Stimulated activated CD4-positive, alpha-beta T cell treated with anti-CD3 and anti-CD28 coated beads, Interleukin-1b, Interleukin-23, amount 100 ng/mL, for 24 hours (primary cell): ENCODE results near the gene MGRN1.

ENCODE experiments used
- DNase-seq, 4 experiments: peaks; one replicate each; pipeline ENCODE4 v3.0.0-alpha.2; 2020; ENCODE audit warnings: low read depth in 4 of 4, low spot score in 1 of 4

Gene MGRN1

DNA sequence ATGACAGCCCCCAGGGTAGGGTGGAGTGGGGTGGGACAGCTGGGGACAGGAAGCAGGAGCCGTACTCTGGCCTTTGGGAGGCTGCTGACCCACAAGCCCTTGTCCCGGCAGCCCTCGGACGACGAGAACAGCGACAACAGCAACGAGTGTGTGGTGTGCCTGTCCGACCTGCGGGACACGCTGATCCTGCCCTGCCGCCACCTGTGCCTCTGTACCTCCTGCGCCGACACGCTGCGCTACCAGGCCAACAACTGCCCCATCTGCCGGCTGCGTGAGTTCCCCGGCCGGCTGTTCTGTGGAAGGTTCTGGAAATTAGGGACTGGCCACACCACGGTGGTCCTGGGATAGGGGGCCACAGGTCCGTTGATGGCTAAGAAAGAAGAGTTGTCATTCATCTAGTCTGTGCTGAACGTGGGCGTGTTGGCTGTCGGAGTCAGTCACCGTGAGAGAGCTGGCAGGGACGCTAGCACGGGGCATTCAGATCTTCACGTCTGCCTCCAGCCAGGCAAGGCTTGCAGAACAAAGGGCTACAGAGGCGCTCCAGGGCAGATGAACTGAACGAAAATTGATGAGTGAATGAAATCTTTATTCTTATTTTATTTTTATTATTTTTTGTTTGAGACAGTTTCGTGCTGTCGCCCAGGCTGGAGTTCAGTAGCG lies 48.9 kb downstream of the MGRN1 start:
- no peak for DNase-seq

DNA sequence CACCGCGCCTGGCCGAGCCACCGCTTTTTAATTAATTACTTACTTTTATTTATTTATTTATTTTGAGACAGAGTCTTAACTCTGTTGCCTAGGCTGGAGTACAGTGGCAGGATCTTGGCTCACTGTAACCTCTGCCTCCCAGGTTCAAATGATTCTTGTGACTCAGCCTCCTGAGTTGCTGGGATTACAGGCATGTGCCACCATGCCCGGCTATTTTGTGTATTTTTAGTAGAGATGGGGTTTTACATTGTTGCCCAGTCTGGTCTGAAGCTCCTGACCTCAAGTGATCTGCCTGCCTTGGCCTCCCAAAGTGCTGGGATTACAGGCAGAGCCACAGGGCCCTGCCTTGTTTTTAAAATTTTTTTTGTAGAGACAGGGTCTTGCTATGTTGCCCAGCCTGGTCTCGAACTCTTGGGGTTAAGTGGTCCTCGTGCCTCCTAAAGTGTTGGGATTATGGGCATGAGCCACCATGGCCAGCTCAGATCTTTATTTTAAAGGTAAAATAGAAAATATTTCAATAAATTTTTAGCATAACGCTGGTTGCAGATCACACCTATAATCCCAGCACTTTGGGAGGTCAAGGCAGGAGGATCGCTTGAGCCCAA lies 50.4 kb downstream of the MGRN1 start:
- DNase-seq, result no peak

- DNase-seq, result peak in 1 of 4 experiments; percentile 46
These were observed 51.5 kb downstream of the MGRN1 start for GRCh38 chr16:4675864-4676786.

- DNase-seq, result no peak
These were observed 52.2 kb downstream of the MGRN1 start for GRCh38 chr16:4676831-4677230.

GRCh38 chr16:4677390-4677789 lies 52.8 kb downstream of the MGRN1 start:
- DNase-seq, result no peak

GRCh38 chr16:4677994-4678393 lies 53.4 kb downstream of the MGRN1 start:
- DNase-seq, result no peak

- no peak for DNase-seq
These were observed 54.0 kb downstream of the MGRN1 start for GRCh38 chr16:4678596-4678995.

DNA sequence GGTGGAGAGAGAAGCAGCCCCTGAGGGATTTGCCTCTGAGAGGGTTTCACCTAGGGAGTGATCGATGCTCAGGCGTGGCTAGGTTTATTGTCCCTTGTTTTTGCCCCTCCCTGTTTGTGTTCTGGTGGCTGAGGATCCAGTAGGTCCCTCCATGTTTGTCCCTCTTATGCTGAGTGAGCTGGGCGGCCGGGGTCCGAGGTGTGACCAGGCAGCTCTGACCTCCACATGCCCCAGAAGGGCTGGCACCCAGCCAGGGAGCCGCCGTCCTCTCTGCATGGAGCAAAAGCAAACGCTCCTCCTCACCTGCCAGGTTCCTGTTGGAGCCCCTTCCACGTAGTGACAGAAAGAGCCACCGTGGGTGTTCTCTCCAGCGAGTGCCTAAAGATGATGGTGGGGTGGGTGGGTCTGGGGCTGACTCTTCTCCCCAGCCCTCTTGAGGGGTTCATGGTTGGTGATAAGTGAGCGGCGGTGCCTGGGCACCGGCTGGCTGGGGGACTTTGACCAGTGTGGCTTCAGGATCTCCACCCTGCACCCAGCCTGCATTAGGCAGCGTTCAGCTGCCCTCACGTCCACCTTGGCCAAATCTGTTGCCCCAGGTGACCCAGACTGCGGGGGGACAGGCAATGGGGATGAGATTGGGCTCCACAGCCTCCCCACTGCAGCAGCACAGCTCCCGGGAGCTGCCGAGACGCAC lies 54.7 kb downstream of the MGRN1 start:
- no peak for DNase-seq

GRCh38 chr16:4679850-4680636 lies 55.4 kb downstream of the MGRN1 start:
- DNase-seq, result no peak

DNA sequence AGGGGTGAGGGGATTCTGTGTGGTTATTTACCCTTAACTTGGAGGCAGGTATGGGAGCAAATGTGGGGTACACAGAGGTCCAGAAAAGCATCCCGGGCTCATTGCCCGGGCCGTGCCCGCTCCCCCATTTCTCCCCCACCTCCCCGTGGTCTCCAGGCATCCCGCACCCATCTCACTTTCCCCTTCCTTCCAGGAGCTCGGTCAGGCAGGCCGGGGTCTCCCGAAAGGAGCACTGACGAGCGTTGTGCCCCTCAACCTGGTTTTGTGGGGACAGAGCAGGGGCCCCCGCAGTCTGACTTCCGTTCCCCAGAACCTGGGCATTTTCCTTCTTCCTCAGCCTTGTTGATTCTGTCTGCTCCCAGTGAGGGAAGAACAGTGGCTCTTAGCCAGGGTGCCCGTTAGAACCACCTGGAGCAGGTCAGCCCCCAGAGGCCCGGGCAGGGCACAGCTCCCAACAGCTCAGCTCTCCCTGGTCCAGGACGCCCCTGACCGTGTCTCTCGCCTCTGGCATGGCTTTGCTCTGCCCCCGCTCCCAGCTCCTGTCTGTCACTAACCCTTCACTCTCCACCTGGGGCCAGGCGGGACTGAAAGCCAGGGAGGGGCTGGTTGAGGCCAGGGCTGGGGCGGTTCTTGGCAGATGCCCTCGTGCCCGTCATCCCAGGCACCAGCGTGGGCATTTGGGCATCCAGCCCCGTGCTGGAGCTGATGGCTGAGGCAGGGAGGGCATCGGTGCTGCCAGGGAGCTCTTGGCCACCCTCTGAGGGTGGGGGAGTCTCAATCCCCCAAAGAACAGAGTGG lies 56.2 kb downstream of the MGRN1 start:
- DNase-seq, result no peak

GRCh38 chr16:4681471-4682083 lies 57.0 kb downstream of the MGRN1 start:
- no peak for DNase-seq

DNA sequence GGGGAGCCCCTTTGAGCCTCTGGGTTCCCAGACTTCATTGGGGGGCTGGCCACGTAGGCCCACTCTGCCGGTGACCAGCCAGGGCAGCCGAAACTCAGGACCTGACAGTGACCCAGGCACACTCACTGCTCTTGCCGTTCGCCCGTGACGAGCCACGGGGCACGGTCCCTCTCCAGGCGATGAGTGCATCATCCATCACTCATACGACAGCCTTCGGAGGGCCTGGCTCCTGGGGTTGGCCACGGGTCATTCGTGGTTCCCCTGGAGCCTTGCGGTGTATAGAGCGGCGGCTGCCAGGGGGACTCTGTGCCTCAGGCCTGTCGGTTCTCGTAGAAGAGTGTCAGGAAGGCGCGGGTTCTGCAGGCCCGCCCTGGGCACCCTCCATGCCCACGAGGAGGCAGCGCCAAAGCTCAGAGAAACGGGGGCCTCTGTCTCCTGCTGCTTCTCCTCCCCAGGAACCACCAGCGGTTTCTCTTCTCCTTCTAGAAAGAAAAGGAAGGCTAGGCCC lies 57.5 kb downstream of the MGRN1 start:
- DNase-seq, result no peak

GRCh38 chr16:4682616-4683254 lies 58.1 kb downstream of the MGRN1 start:
- DNase-seq, result no peak

GRCh38 chr16:4683255-4684057 lies 58.8 kb downstream of the MGRN1 start:
- DNase-seq, result no peak

DNA sequence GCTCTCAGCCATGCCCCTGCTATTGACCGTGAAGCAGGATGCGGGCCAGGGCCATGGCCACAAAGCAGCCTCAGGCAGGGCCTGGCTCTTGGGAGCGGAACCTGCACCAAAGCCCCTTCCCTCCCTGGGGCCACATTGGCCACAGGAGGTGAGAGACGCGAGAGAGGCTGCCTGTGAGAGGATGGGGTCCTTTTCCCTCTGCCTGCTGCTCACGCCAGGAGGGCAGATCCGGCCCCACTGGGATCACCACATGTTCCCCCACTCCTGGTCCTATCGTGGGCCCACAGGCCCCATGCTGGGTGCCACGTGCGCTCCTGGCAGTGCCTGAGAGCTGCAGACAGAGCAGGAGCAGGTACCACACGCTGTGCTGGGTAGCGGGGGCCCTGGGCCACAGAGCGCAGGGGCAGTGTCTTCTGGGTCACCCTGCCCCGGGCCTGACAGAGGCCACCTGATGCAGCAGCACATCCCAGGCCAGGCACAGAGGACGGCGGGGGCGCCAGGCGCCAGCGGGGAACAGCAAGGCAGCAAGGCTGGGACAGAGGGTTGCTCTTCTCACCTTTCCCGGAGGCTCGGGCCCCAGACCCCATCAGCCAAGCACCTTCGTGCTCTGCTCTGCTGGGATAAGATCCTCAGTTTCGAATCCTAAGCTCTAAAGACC lies 59.6 kb downstream of the MGRN1 start:
- no peak for DNase-seq

DNA sequence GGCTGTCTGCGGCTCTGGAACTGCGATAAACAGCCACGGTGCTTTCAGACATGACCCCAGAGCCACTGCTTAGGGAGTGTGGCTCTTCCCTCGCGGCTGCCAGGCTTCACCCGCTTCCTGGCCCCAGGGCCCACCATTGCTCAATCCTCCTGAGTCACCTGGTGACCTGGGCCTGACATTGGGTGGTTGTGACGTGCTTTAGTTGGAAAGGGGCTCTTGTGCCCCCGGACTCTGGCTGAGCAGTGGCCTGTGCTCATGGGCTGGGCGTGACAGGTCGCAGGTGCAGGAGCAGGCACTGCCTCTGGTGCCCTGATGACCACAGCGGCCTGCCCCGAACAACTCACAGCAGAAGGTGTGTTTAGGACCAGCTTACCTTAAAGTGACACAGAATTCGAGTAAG lies 60.1 kb downstream of the MGRN1 start:
- DNase-seq, result no peak

DNA sequence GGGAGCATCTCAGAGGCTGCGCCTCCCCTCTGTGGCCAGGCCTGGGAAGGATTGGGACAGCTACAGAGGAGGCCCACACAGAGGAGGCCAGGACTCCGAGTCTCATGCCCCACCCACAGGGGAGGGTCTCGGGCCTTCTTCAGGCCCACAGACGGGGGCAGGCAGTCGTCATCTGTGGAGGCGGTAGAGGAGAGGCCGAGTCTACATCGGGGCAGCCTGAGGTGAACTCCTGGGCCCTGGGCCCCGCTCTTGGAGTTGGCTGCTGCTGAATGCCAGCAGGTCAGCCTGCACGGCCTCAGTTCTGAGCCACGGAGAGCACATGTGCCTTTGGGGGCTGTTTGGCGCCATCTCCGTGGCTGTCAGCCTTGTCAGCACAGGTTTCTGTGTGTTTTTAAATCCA lies 60.7 kb downstream of the MGRN1 start:
- no peak for DNase-seq
